ENCODE results near the gene PIRT.

The PIRT gene

DNA sequence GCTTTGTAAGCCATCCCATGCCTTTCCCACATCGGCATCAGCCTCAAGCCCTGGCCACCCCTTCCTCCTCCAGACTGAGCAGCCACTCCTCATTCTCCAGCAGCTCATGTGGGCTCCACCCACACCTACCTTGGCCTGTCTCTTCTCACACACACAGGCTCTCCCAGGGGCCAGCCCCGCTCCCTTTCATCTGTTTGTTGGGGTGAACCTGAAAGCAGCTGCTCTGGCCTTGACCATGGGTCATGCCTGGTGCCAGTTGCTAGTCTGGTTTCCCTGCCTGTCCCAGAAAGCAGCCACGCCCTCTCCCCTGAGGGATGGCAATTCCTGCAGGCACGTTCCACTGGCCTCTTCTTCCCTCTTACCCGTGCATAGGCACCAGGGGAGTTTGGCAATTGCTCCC is 22.6 kb downstream of the PIRT start:
- FAIRE-seq, result no peak

DNA sequence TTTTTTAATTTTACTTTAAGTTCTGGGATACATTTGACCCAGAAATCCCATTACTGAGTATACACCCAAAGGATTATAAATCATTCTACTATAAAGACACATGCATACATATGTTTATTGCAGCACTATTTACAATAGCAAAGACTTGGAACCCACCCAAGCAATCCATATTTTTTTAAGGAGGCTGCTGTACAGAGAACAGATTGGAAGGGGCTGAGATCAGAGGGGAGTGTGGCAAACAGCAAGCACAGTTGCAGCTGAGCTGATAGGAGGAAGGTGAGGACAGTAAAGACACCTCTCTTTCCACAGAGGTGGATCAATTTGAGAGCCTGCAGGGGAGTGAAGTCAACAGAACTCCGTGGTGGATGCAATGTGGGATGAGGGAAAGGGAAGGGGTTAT is 23.8 kb downstream of the PIRT start:
- FAIRE-seq, result no peak

DNA sequence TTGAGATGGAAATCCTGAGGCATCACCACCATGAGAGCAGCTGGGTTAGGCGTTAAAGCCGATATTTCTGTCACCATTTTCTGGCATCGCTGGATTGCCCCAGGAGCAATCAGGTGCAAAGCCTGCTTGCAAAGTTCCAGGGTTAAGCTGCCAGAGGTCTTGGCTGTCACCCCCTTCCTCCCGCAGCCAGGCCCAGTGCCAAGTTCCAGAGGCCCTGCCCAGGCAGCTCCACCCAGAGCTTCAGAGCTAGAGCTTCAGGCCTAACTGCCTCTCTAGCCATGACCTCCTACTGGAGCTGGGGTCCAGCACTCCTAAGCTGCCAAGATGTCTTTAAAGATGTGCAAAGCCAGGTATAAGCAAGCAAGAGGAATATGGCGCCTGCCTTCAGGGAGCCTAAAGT is 25.2 kb downstream of the PIRT start:
- FAIRE-seq, result no peak

DNA sequence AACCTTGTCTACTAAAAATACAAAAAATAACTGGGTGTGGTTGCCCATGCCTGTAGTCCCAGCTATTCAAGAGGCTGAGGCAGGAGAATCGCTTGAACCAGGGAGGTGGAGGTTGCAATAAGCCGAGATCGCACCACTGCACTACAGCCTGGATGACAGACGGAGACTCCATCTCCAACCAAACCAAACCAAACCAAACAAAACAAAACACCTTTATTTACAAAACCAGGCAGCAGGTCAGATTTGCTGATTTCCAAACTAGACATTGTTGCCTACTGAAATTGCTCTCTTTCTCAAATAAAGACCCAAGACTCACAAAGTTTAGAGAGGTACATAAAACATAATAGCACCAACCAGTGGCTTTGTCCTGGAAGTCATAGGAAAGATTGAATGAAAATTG is 28.3 kb downstream of the PIRT start:
- no peak for FAIRE-seq

DNA sequence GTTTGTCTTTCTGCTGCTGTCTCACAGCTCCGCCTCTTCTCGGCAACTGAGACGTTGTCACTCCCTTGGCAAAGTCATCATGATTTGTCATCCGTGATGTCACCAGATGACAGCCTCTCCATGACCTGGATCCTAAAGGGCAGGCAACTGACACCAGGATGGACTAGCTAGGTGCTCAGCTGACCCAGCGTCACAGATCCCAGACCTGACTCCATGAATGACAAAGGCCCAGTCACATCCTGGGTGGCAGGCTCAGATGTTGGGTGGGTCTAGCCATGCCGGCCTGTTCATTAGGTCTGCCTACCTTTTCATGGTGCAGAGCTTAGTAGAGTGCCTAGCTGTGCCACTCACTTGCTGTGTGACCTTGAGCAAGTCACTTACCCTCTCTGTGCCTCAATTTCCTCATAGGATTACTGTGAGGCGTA is 30.2 kb downstream of the PIRT start:
- FAIRE-seq, result no peak

DNA sequence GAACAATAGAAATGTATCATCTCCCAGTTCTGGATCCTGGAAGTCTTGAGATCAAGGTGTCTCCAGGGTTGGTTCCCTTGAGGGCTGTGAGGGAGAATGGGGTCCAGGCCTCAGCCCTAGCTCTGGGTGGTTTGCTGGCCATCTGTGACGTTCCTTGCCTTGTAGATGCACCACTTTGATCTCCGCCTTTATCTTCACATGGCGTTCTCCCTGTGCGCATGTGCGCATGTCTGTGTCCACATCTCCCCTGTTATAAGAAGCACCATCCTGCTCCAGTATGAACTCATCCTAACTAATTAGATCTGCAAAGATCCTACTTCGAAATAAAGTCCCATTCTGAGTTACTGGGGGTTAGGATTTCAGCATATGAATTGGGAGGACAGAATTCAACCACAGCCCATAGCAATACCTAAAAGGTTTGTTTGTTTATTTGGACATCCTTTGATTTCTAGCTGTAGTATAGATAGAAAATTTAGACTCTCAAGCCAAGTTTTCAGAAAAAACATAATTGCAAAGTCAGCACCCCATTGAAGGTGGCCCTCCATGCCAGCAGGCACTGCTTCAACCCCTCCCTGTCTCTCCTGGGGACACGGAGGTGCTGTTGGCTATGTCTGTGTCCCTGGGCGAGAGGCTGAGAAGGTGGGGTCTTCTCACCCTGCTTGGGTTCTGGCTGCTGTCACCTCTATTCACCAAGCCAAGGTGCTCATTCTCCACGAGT is 31.2 kb downstream of the PIRT start:
- FAIRE-seq, result no peak

DNA sequence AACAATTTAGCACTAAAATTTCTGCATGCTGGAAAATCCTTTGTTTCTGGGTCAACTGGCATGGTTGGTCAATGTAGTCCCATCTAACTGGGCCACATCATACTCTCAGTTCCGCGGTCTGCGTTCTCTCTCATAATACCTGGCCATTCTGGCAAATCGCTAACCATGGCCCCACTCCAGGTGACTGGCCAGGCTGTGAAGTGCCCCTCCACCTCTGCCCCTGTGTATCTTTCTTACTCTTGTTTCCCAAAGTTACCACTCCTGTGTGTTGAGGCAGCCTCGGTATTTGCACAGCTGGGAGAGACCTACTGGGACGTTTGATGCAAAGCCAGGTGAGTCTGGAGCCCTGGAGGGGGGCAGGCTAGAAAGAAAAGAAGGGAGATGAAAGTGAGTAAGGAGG is 32.0 kb downstream of the PIRT start:
- FAIRE-seq, result no peak

DNA sequence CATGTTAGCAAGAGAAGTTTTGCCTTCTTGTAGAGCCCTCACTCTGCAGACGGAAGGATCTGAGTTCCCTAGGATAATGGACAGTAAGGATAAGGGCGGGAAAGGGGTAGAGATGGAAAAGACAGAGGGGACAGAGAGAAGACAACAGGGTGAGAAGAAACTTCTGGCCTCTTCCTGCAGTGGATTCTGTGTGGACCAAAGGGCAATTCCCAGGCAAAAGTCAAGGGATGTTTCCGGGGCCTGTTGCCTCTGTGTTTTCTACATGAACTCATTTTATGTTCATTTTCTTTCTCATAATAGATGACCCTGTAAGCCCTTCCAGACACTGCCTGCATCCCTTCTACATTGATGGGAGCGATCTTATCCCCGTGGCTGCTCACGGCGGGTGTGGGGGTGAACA is 33.3 kb downstream of the PIRT start:
- FAIRE-seq, result no peak

DNA sequence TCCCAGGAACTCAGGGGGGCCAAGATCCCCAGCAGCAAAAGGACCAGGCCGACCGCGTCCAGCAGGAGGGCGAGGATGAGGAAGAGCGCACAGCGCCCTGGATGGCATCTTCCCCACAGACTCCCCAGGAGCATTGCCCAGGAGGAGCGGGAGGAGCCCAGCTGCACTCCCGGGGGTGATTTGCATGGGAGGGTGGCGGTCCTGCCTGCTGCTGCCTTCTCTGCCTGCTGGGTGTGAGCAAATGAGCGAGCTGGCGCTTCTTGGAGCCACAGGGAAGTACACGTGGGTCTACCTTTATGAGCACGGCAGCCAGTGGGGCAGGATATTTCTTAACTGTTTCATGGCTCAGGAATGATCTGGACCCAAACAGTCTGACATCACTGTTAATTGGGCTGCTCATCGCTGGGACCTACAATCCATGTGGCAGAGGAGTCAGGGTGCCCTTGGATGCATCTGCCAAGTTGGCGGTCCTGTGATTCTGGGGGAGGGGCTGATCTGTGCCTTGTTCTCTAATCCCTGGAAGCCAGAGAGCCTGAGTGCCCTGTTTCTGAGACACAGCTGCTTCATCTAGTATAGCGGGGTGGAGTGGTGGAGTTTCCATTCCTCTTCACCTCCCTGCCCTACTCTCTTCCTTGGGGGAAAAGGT is 33.9 kb downstream of the PIRT start, which contains the start of gene TMEM238L:
TSS of gene TMEM238L (minus strand) at position 270 of the 646 bp plus-strand sequence. CDS start at position 134, 136 bp downstream.
- no peak for FAIRE-seq

DNA sequence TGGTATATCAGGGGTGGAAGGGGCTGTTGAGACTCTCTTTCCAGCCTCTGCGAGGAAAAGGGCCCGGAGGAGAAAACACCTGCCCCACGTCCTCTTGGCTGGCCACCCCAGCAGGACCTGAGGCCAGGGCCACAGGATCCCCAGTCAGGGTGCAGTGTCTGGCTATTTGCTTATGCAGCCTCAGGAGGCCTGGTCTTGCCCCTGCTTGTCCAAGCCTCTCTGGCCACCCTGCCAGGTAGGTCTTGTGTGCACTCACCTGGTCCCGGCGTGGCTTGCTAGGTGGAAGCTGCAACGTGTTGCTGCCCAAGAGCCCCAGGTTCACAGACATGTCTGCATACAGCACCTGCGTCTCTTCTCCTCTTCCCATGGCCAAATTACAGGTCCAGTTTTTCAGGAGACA is 34.5 kb downstream of the PIRT start:
- FAIRE-seq, result no peak

DNA sequence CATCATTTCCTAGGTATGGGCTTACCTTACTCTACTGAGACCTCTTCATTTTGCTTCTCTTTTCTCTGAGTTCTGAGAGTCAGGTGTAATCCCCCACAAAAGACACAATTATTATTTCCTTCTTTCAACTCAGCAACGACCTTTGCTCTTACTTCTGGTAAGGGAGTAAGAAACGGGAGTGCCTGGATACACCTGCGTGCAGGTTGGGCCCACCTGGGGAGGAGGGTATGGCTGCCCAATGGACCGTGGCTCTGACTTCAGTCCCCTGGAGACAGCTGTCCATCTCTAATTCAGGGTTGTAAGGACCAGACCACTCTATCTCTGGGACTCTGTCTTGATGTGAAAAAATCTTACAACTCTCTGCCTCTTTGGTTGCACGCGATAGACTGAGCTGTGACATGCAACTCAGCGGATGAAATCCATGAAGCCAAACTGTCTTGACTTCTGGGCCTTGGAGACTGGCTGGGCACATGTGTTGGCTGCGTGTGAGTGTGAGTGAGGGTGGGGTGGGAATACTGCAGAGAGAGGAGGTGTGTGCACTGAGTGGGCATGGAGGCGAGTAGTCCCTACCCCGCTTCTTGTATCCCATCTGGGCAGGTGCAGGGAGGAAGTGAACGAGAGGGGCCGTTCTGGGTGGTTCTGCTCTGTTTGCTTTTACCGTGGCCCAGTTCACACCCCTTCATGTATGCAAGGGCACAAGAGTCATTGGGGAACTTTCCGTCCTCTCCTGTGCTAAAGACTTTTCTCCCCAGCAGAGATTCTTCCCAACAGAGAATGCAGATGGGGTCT is 35.2 kb downstream of the PIRT start:
- FAIRE-seq, result no peak

DNA sequence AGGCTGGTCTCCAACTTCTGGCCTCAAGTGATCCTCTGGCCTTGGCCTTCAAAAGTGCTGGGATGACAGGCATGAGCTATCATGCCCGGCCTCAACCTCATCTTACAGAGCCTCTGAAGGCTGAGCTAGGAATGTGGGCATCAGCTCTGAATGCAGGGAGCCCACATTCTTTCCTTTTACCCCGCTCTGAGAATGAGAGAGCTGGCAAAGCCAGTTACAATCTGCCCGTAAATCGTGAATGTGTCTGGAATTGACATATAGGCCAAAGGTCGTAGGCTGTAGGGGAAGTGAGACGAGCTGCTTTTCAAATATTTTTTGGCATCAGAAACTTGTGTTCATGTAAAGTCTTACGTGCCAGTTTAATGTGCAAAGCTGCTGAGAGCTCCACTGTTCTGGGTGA is 38.5 kb downstream of the PIRT start:
- no peak for FAIRE-seq

DNA sequence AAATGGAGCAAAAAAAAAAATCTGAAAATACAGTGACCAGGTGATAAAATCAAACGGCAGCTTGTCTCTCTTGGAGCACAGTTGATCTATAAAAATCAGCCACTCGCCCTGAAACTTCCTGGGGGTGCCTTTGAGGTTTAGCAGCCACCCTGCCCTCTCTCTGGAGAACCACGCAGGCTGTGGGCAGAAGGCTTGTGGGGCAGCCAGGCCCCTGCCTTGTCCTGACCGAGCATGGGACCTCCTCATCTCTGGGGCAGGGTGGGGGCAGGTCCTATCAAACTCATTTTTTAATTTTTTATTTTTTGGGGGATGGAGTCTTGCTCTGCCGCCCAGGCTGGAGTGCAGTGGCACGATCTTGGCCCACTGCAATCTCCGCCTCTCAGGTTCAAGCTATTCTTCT is 39.0 kb downstream of the PIRT start:
- no peak for FAIRE-seq

DNA sequence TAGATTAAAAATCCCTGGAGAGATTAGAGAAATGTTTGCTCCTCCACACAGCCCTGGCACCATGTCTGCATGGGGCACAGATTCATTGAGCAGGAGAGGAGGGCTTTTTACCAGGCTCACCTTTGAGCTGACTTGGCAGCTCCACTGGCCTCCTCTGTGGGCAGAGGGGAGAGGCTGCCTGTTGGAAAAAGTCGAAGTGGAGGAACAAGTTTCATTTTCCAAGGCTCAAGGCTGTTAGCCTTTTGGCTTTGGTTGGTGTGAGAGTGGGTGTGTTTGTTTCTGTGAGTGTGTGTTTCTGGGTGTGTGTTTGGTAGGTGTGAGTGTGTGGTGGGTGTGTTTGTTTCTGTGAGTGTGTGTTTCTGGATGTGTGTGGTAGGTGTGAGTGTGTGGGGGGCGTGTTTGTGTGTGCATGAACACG is 39.5 kb downstream of the PIRT start:
- FAIRE-seq, result no peak

DNA sequence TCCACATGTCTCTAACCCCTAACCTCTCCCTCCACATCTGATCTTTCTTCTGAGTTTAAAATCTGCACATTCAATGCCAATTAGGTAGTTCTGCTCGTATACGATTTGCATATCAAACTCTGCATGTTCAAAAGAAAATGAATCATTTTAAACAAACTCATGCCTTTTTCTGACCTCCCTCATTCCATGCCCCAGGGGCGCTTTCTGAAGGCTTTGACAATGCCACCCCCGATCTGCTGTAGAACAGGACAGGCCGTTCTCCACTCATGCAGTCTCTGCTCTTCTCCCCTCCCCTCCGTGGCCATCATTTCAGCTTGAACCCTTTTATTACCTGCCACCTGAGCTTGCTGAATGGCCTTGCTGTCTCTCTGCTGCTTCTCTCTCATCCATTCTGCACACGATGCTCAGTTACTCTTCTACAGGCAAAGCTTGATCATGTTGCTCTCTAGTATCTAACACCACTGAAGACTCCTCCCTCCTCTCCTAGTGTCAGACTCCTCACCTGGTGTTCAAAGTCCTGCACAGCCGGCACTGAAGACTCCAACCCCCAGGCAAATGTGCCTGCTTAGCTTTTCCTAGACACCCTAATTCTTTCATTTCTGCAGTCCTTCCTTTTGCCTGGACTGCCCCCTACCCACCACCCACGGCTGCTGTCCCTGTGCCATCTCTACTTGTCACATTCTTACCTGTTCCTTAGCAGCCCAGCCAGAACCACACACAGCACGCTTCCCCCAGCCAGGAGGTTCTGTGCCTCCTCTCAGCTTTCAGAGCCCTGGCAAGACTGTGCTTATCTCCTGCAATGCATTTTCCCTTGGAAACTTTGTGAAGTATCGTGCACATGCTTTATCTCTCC is 40.2 kb downstream of the PIRT start:
- no peak for FAIRE-seq

DNA sequence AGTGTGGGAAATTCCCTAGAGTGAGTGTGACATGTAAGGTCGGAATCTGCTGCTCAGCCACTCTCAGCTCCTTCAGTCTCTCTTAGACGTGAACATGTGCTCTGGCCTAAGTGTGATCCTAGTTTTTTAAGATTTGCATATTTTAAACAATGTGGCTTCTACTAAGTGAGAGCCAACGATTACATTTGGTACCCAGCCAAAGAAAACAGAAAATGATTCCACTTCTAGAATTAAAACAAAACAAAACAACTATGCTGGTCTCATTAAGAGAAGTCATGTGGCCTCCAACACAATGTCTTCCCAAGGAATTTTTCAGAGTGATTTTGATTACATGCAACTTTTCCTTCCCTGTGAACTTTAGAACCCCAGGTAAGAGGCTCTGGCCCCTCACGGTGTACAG is 44.1 kb downstream of the PIRT start:
- FAIRE-seq, result no peak

DNA sequence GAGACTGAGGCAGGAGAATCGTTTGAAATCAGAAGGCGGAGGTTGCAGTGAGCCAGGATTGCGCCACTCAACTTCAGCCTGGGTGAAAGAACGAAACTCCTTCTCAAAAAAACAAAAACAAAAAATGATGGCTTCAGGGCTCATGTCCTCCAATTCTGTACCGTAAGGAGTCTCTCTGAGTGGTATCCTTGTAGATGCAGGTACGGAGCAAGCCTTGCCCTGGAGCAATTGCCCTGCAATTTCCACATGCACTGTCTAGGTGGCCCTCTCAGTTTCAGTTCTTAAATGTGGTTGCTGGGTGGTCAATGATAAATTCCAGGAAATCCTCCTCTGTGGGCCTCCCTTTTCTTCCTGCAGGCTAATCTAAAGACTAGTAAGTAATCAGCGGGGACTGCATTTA is 44.6 kb downstream of the PIRT start:
- no peak for FAIRE-seq

DNA sequence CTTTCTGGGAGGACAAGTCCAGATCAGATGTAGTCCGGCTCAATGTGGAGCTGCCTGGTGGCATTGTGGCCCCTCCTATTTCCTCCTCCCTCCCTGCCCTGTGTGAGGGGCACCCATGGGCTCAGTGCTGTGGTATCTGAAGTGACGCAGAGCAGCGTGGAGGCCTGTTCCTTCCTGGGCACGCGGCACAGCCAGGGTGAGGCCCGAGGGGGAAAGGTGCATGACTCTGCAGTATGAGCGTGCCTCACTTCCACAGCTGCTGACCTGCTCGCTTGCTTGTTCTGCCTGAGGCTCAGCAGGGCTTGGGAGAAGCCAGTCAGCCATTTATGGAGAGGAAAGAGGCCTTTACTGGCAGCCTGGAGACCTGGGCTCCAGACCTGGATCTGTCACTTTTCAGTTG is 45.7 kb downstream of the PIRT start:
- FAIRE-seq, result no peak

DNA sequence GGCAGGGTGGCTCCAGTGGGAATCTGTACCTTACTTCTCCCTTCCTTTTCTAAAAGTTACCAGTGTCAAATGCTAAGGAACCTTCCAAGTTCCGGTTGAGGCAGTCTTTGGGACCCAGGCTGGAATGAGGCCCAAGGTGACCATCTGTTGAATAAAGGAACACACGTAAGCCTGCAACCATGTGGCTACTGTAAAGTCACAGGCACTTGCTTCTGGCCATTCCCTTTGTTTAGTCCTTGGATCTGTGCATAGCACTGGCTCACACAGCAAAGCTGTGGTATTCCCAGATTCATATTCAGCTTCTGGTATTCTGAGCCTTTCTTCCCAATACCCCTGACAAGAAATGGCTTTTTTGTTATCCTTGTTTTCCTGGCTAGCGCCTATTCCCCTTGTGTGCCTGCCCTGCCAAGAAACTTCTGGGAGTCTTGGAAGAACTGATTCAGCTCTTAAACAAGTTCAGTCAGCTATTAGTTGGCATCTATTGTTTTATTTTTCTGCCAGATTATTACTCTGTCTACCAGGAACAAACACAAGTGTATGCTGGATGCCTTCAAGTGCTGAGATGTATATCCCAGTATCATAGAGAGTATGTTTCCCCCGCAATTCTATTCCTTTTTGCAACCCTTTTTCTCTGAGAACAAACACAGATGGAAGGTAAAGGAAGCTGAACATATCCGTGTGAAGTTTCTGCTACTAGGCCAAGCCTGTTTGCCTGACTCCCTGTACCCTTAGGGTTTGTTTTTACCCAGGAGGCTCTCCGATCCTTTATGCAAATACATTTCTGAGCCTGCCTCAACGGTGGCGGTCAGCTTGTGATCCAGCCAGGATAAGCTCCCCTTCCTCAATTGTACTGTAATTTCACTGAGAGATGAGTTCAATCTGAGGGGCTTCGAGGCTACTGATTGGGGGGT is 47.1 kb downstream of the PIRT start:
- no peak for FAIRE-seq

DNA sequence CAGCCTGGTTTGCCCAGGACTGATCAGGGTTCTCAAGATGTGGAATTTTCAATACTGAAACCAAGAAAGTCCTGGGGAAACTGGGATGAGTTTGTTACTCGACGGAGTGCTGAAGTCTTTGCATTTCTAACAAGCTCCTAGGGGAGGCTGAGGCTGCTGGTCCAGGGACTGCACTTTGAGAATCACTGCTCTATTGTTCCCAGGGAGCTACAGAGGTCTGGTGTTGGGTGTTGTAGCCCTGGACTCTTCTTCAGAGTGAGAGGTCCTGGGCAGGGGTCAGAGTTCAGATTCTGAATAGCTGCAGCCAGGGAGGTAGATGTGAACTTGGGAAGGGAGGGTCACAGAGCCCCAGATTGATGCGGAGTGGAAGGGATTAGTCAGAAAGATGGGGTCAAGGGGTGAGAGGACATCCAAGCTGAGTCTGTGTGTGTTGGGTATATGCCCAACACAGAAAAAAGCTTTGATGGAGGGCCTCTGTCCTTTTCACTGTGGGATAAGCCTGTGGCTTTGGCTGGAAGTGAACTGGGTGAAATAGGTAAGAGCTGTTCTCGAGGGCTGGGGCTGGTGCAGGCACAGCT is 48.1 kb downstream of the PIRT start:
- no peak for FAIRE-seq

DNA sequence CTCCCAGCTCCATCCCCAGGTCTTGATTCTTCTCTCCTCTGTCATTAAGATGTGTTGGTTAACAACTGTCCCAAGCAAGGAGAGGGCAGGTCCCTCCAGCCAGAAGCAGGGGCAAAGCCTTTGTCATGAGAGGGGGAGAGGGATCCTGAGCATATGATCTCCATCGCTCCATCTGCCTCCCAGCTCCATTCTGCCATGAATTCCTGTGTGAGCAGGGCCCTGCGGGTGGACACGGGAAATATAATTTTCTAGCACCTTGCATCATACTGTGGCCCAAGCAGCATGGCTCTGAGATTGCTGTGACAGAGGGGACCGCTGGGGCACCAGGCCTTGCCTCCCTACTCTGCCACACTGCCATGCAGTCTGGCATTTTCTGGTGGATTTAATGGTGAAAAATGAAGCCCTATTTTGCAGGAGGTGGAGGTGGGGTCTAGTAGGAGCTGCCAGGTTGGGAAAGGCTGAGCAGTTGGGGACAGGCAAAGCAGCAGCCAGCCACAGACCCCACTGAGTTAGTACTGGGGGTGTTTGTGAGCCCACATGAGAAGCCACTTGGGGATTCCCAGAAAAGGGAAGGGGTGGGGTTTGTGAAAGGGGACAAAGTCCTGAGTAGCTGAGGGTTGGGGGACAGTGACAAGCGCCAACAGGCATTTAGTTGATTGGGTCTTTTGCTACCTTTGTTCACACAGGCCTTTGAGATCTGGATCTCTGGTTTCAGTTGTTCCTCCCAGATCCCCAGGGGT is 50.4 kb downstream of the PIRT start:
- FAIRE-seq, result no peak
